HepG2 (cell line): ENCODE measurements around the gene FBXL22. TPM values are rescaled to one million over a fixed set of nuclear protein-coding genes. Genes with fewer than 3 reads are reported as not detected.
"Not testable (repeated sequence)": the region's sequence is repeated elsewhere in the genome, so short reads cannot be mapped to it uniquely, and the experiment has no call there.

Experiments
- ATAC-seq: fragments of 200-7000 bp; cut with Tn5 transposase; 3 replicates; pipeline ENCODE4 v1.9.1; 2020; ENCODE audit warnings: mild to moderate bottlenecking, moderate library complexity
- BruUV-seq: library from RNA; stranded (reverse); fragments of 400-500 nt; replicated peaks from 2 replicates; lab custom pipeline; 2021; lab: Mats Ljungman, UMichigan
- CTCF ChIA-PET: fragments of 300-600 bp; formaldehyde crosslinking; extraction: SDS; loops from one replicate; lab custom pipeline; 2021; ENCODE audit warnings: low total read pairs, inconsistent platforms, low intra/inter-chr PET ratio; lab: Yijun Ruan, JAX
- POLR2A ChIA-PET: fragments of 350-600 bp; sonication (Branson Sonifier 250); formaldehyde crosslinking; loops from one replicate; lab custom pipeline; 2020; ENCODE audit warnings: antibody characterized with exemption, inconsistent platforms; lab: Yijun Ruan, JAX
- DNase-seq: peaks from one replicate; pipeline ENCODE4 v3.0.0-alpha.2; 2015; ENCODE audit warnings: low spot score
- FAIRE-seq: peaks from 3 replicates; lab custom pipeline; 2011; peaks lifted over from hg19 to GRCh38; lab: Jason Lieb, UNC
- H2AFZ ChIP-seq: one replicate; pipeline ENCODE4 v1.6.1; 2011; ENCODE audit warnings: low read length, inconsistent platforms
- H3K27ac ChIP-seq: fragments of 300-600 bp; 3 replicates; pipeline ENCODE4 v1.8.0; 2011; ENCODE audit warnings: mixed run types, mild to moderate bottlenecking, mixed read lengths, low read length, inconsistent platforms; ENCODE audit not compliant: insufficient read depth; ENCODE audit errors: extremely low read length
- H3K27me3 ChIP-seq, 2 experiments: fragments of 200-600 bp in 1 of 2; 2 replicates in 1 of 2; 3 replicates in 1 of 2; pipeline versions ENCODE4 v1.6.0 to v1.8.0; 2011; ENCODE audit warnings: low read length in 2 of 2, mild to moderate bottlenecking in 2 of 2, moderate library complexity in 2 of 2, inconsistent platforms in 1 of 2; ENCODE audit not compliant: insufficient read depth in 2 of 2, control insufficient read depth in 1 of 2
- H3K36me3 ChIP-seq, 2 experiments: fragments of 200-600 bp in 1 of 2; replicated peaks in 1 of 2; 2 replicates in 1 of 2; 3 replicates in 1 of 2; pipeline versions ENCODE4 v1.5.1 to v1.8.0; 2011; ENCODE audit warnings: low read length in 2 of 2, inconsistent platforms in 1 of 2; ENCODE audit not compliant: insufficient read depth in 2 of 2, control insufficient read depth in 1 of 2
- H3K4me1 ChIP-seq: 2 replicates; pipeline ENCODE4 v1.5.1; 2012; ENCODE audit warnings: low read length, inconsistent platforms; ENCODE audit not compliant: insufficient read depth
- H3K4me2 ChIP-seq: 2 replicates; pipeline ENCODE4 v1.6.0; 2011; ENCODE audit warnings: low read depth, low read length, inconsistent platforms
- H3K4me3 ChIP-seq, 3 experiments: fragments of 200-600 bp in 1 of 3; sonication (generic), shearing (Covaris generic) in 1 of 3; replicated peaks in 1 of 3; 2 replicates each; pipeline ENCODE4 v1.5.1; 2011 to 2016; ENCODE audit warnings: low read length in 3 of 3, inconsistent platforms in 2 of 3, low read depth in 2 of 3, mild to moderate bottlenecking in 2 of 3, control low read depth in 1 of 3, mixed read lengths in 1 of 3; ENCODE audit not compliant: insufficient read depth in 1 of 3
- H3K79me2 ChIP-seq: one replicate; pipeline ENCODE4 v1.6.1; 2011; ENCODE audit warnings: low read length, inconsistent platforms; ENCODE audit not compliant: insufficient read depth
- H3K9ac ChIP-seq: 2 replicates; pipeline ENCODE4 v1.6.0; 2011; ENCODE audit warnings: mild to moderate bottlenecking, low read depth, low read length, inconsistent platforms; ENCODE audit not compliant: insufficient read depth
- H3K9me3 ChIP-seq: 2 replicates; pipeline ENCODE4 v1.5.1; 2012; ENCODE audit warnings: mild to moderate bottlenecking, low read length
- H4K20me1 ChIP-seq: 2 replicates; pipeline ENCODE4 v1.6.0; 2011; ENCODE audit warnings: inconsistent platforms, mild to moderate bottlenecking, low read length, moderate library complexity; ENCODE audit not compliant: insufficient read depth
- EED ChIP-seq: sonication (generic); formaldehyde crosslinking; IDR thresholded peaks from 2 replicates; pipeline ENCODE4 v1.5.0; 2020; ENCODE audit warnings: mild to moderate bottlenecking, missing genetic modification reagents
- NR2F2 ChIP-seq: IDR thresholded peaks from 2 replicates; pipeline ENCODE4 v1.6.1; 2012; ENCODE audit warnings: low read depth, inconsistent platforms, borderline replicate concordance
- SMAD1 ChIP-seq: sonication (generic); formaldehyde crosslinking; IDR thresholded peaks from 2 replicates; pipeline ENCODE4 v1.4.0; 2020; ENCODE audit warnings: missing genetic modification reagents, low read depth, mild to moderate bottlenecking, borderline replicate concordance
- TRIM24 ChIP-seq: sonication (generic); formaldehyde crosslinking; IDR thresholded peaks from 2 replicates; pipeline ENCODE4 v1.8.0; 2022; ENCODE audit warnings: mild to moderate bottlenecking, missing genetic modification reagents
- ZNF20 ChIP-seq: sonication (generic); formaldehyde crosslinking; IDR thresholded peaks from 2 replicates; pipeline ENCODE4 v1.4.0; 2020; ENCODE audit warnings: mild to moderate bottlenecking, moderate library complexity, missing genetic modification reagents
- ZNF205 ChIP-seq: IDR thresholded peaks from 2 replicates; pipeline ENCODE4 v1.6.1; 2018; ENCODE audit warnings: missing biosample characterization, missing genetic modification reagents
- WGBS: methylation state at CpG from one replicate; pipeline ENCODE4 v1.1.6; 2017; ENCODE audit warnings: low lambda C conversion rate; 5-methylcytosine and 5-hydroxymethylcytosine counted together
- in situ Hi-C: cut with HindIII; loops from 2 replicates; pipeline ENCODE4 v1.10.0; 2017; ENCODE audit warnings: low pct_unique_long_range_greater_than_20kb; ENCODE audit not compliant: extremely low pct_ligation_motif_present
- intact Hi-C: fragments of 100-400 bp; cut with micrococcal nuclease; formaldehyde crosslinking; loops from one replicate; pipeline ENCODE4 v1.10.0; 2022; ENCODE audit not compliant: unreplicated experiment
- polyA plus RNA-seq, 8 experiments: library from polyadenylated mRNA; depleted of rRNA in 3 of 8; stranded (reverse) in 7 of 8; unstranded in 1 of 8; fragments of >200 nt; fragmentation: Illumina TruSeq in 4 of 8; extraction: Trizol in 4 of 8; gene quantifications; 2 replicates each; pipeline versions ENCODE4 v1.2.1 to v1.2.3, GENCODE V29; 2011 to 2016; ENCODE audit warnings: low read depth in 4 of 8, missing spikeins in 1 of 8, mixed read lengths in 1 of 8; ENCODE audit not compliant: insufficient read depth in 1 of 8
- total RNA-seq, 5 experiments: library from RNA; depleted of rRNA; stranded (reverse); fragments of >200 nt; fragmentation: Illumina TruSeq; extraction: Trizol; gene quantifications; 2 replicates each; pipeline ENCODE4 v1.2.3, GENCODE V29; 2016; ENCODE audit warnings: low read depth in 1 of 5
- TF ChIP-seq, protein P1 (sequence below): sonication (generic); formaldehyde crosslinking; IDR thresholded peaks from 2 replicates; pipeline ENCODE4 v1.5.0; 2020; ENCODE audit warnings: mild to moderate bottlenecking, missing genetic modification reagents, borderline replicate concordance

The FBXL22 gene
- total and polyA plus RNA-seq, 2 of the 13 experiments (the other 11 are each of a cell fraction or from before 2014, with no cell fraction given) = 0.15 to 0.33 TPM

DNA sequence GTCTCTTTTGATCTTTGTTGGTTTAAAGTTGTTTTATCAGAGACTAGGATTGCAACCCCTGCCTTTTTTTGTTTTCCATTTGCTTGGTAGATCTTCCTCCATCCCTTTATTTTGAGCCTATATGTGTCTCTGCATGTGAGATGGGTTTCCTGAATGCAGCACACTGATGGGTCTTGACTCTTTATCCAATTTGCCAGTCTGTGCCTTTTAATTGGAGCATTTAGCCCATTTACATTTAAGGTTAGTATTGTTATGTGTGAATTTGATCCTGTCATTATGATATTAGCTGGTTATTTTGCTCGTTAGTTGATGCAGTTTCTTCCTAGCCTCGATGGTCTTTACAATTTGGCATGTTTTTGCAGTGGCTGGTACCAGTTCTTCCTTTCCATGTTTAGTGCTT, 23.6 kb downstream of the FBXL22 start:
- H3K4me1 ChIP-seq, H3K9me3 ChIP-seq, H3K4me3 ChIP-seq, in situ Hi-C loops, H3K27ac ChIP-seq, H2AFZ ChIP-seq, H3K79me2 ChIP-seq, POLR2A ChIA-PET, H4K20me1 ChIP-seq, H3K27me3 ChIP-seq, CTCF ChIA-PET, H3K4me2 ChIP-seq, FAIRE-seq, BruUV-seq, intact Hi-C loops, H3K9ac ChIP-seq, ATAC-seq, DNase-seq: not testable (repeated sequence)
- peaks cover 1 to 15% of the 10 kb centered on the region in 2 experiments; a peak in 4 of 5 replicates for H3K36me3 ChIP-seq
- WGBS = 60% methylated on average over 2 of the region's 2 CpGs

DNA sequence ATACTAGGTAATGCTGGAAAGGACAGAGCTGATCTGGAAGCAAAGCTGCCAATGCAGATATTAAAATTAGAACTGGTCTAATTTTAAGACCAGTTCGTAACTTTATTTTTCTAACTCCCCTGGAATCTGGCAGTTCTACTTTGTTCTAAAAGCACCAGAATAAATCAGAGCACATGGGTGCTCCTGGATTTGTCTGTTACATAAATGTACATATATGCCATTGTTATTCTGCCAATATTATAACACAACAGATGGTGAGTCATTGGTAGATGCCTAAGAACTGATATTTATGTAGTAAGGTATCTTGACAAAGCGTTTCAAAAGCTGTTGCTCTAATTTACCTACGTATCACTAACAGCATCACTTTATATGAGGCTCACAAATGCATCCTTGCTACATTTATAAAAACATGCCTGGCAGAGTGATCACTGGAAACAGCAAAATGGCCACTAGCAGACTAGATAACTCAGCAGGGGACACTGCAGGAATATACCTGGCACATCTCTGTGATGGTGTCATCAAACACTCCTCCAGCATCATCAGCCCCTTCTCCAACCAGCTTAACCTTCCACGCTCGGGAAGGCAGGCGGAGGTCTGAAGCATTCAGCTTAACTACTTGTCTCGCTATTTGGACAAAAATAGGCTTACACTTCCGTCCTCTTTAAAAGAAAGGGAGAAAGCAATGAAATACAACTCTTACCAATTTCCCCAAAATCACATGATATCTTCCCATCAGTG, 26.2 kb downstream of the FBXL22 start:
- CTCF ChIA-PET = no interaction called here
- H3K27me3 ChIP-seq = no peaks in the 10 kb centered on the region
- no TSS peak for BruUV-seq
- no peaks in the 10 kb centered on the region for H3K9me3 ChIP-seq
- no peaks in the 10 kb centered on the region for H3K4me1 ChIP-seq
- TF ChIP-seq ZNF20 = no peak
- TF ChIP-seq SMAD1 (CRISPR knock-in tag) = no peak
- TF ChIP-seq TRIM24 (CRISPR knock-in tag) = no peak
- TF ChIP-seq EED (CRISPR knock-in tag) = no peak
- no peak for TF ChIP-seq NR2F2
- TF ChIP-seq, protein P1, sequence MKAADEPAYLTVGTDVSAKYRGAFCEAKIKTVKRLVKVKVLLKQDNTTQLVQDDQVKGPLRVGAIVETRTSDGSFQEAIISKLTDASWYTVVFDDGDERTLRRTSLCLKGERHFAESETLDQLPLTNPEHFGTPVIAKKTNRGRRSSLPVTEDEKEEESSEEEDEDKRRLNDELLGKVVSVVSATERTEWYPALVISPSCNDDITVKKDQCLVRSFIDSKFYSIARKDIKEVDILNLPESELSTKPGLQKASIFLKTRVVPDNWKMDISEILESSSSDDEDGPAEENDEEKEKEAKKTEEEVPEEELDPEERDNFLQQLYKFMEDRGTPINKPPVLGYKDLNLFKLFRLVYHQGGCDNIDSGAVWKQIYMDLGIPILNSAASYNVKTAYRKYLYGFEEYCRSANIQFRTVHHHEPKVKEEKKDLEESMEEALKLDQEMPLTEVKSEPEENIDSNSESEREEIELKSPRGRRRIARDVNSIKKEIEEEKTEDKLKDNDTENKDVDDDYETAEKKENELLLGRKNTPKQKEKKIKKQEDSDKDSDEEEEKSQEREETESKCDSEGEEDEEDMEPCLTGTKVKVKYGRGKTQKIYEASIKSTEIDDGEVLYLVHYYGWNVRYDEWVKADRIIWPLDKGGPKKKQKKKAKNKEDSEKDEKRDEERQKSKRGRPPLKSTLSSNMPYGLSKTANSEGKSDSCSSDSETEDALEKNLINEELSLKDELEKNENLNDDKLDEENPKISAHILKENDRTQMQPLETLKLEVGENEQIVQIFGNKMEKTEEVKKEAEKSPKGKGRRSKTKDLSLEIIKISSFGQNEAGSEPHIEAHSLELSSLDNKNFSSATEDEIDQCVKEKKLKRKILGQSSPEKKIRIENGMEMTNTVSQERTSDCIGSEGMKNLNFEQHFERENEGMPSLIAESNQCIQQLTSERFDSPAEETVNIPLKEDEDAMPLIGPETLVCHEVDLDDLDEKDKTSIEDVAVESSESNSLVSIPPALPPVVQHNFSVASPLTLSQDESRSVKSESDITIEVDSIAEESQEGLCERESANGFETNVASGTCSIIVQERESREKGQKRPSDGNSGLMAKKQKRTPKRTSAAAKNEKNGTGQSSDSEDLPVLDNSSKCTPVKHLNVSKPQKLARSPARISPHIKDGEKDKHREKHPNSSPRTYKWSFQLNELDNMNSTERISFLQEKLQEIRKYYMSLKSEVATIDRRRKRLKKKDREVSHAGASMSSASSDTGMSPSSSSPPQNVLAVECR (CRISPR knock-in tag) = no peak
- TF ChIP-seq ZNF205 (CRISPR knock-in tag) = no peak
- intact Hi-C loops (no loop called here), in situ Hi-C loops (no loop called here)
- POLR2A ChIA-PET = no interaction called here
- H3K4me3 ChIP-seq = no peak overlapping the region
- DNase-seq (no peak), FAIRE-seq (no peak), ATAC-seq (no peak)
- no peak overlapping the region for H2AFZ ChIP-seq
- no peak overlapping the region for H3K9ac ChIP-seq
- peaks cover 5 to 35% of the 10 kb centered on the region in 2 experiments for H3K36me3 ChIP-seq
- no peaks in the 10 kb centered on the region for H3K79me2 ChIP-seq
- no peak overlapping the region for H3K27ac ChIP-seq
- H3K4me2 ChIP-seq = no peak overlapping the region
- H4K20me1 ChIP-seq = no peaks in the 10 kb centered on the region
- 98% methylated on average over 8 of the region's 8 CpGs for WGBS
